Glomerular visceral epithelial cell (primary cell): ENCODE data around the gene IPO13.
A peak's percentile ranks its signal among the peaks of the same experiment; 100 is the strongest.

Experiments
- DNase-seq: peaks from one replicate; pipeline ENCODE4 v3.0.0-alpha.2; 2016; ENCODE audit errors: extremely low spot score

IPO13 gene

DNA sequence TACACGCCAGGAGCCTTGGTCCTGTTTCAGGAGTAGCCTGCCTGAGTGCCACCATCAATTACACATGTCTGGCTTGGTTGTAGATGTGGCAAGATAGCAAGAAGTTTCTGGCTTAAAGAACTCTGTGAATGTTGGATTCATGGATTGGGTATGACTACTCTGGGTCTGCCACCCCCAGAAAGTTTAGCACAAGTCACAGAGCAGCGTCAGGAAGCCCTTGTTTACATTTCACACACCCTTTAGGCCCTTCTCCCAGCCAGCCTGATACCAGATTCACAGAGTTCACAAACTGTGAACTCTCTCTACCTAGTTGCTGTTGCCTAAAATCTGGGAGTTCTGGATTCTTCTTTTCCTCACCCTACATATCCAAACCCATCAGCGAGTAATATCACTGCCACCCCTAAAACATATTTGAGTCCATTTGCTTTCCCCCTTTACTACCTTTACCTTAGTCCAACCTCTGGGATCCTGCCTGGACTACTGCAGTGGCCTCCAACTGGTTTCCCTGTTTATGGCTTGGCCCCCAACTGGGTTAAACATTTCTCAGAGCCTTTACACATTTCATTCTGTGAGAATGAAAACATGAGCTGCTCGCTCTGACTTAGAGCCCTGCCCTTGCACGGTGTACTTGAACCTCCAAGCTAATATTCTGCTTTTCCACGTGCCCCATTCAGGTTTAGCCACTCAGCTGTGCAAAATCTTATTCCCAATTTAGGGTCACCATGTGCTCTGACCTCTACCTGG, 40.6 kb downstream of the IPO13 start:
- no peak for DNase-seq

DNA sequence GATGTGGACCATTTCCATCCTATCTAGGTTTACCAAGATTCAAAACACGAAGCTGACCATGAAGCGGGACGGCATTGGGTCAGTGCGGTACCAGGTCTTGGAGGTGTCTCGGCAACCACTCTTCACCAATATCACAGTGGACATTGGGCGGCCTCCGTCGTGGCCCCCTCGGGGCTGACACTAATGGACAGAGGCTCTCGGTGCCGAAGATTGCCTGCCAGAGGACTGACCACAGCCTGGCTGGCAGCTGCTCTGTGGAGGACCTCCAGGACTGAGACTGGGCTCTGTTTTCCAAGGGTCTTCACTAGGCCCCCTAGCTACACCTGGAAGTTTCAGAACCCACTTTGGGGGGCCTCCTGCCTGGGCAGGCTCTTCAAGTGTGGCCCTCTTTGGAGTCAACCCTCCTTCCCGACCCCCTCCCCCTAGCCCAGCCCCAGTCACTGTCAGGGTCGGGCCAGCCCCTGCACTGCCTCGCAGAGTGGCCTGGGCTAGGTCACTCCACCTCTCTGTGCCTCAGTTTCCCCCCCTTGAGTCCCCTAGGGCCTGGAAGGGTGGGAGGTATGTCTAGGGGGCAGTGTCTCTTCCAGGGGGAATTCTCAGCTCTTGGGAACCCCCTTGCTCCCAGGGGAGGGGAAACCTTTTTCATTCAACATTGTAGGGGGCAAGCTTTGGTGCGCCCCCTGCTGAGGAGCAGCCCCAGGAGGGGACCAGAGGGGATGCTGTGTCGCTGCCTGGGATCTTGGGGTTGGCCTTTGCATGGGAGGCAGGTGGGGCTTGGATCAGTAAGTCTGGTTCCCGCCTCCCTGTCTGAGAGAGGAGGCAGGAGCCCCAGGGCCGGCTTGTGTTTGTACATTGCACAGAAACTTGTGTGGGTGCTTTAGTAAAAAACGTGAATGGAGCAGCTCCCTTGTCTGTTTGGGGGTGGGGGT, 43.8 kb downstream of the IPO13 start:
- no peak for DNase-seq

DNA sequence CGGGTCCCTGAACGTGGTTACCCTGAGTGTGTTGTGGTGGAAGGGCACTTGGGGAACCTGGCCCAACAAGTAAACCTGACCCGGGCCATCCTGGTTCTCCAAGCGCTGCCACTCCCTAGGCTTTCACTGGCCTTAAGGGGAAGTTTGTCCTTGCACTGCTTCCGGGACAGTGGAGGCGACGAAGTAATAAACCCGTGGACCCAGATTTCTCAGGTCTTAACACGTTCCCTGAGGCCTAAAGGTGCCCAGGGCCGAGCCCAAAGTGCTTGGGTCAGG, 44.4 kb downstream of the IPO13 start:
- DNase-seq = no peak

GRCh38 chr1:43991476-43992231, 44.9 kb downstream of the IPO13 start, which contains the start of gene CCDC24:
Gene CCDC24, plus strand, starts transcription at chr1:43991599. Its CDS starts 280 bp downstream, at chr1:43991879.
- peak; percentile 89 for DNase-seq

DNA sequence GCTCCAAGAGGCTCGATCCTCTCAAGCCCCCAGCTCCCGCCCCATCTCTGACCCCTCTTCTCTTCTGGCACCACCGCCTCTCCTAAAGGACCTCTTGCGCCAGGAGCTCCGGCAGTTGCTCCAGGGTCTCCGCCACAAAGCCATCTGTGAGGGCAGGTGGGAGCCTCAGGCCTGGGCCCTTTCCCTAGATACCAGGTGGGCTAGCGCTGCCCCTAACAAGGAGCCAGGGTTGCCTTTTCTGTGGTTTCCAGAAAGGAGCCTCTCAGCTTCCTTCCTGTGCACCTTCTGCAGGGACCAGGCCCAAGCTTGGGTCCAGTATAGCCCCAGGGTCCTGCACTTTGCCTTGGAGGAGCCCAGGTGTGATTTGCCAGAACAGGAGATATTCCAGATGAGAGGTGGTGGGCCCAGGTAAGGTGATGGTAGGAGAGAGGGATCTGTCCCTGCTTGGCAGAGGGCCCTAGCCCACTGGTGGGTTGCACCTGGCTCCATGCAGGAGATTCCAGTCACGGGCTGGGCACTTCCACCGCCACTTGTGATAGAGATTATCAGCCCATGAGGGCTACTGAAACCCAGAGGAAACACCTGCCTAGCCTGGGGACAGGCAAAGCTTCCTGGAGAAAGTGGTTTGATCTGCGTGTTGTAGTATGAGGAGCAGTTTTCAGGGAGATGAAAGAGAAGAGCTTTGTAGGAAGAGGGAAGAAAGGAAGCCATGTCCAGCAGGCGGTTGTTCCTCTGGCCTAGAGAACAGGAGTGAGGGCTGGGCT, 45.7 kb downstream of the IPO13 start:
- no peak for DNase-seq

GRCh38 chr1:43993206-43993914, 46.6 kb downstream of the IPO13 start:
- DNase-seq = no peak

- DNase-seq = no peak
Measured at GRCh38 chr1:43994071-43994470, 47.3 kb downstream of the IPO13 start.

DNA sequence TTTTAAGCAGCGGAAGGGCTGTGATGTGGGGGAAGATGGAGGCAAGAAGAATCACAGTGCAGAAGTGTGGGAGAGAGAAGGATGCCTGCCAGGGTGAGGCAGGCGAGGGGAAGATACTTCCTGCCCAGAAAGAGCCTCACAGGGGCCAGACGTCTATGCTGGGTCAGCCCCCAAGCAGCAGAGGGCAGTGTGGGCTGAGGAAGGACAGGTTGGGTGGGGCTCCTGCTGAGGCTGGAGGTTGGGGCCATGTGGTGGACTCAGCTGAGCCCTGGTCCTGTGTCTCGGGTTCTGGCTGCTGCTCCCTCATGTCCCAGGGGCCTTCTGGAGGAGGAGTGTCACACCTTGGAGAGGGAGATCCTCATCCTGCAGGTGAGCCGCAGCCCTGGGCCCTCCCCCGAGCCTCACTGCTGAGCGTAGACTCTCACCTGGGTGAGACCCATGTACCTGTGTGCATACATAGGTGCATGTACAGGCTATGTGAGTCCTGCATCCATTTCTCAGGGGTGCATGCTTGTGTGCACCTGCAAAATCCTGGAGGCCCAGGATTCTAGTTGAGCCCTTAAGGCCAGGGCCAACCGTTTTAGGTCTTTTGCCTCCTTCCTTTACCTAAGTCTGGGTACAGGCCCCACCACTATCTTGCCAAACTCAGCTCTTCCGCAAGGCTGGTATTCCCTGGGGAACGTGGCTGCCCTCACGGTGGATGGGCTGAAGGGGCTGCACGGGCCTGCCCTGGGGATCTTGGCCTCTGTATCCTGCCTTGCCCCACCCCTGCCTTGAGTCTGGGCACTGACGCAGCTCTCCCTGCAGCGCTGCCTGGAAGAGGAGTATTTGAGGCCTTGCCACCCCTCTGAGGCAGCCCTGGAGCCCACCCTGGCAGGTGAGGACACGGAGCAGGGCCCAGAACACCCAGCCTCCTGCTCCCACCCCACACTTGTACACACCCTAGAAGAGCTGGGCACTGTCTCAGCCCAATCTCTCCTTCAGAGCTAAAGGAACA, 48.3 kb downstream of the IPO13 start:
- DNase-seq = no peak

DNA sequence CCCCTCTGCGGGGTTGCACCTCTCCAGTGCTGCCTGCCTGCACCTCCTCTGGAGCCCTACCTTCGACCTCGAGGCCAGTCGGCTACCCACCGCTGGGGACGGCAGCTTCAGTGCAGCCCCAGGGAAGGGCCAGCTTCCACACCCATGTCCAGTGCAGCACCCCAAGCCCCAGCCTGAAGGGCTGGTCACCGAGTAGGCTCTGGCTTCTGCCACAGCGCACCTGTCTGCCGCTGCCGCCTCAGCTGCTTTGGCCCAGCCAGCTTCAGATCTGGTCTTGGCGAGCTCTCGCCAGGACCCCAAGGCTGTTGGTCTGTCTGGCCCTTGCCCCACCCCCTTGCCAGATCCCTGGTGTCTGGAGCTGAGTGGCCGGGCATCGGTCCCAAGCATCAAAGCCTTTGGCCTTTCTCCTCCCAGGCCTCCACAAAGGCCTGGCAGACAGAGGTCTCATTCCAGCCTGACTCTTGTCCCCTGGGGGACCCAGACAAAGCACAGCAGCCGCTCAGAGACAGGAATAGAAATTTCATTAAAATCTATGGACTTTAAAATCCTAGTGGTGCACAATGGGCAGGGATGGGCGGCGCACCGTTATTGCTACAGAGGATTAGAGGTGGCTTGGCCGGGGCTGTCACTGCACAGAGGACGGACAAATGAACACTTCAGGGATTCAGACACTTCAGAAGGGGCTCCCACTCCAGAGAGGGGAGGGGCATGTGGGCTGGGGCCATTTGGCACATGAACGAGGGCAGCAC, 49.4 kb downstream of the IPO13 start:
- no peak for DNase-seq

- DNase-seq = no peak
Measured at GRCh38 chr1:43996733-43997115, 50.0 kb downstream of the IPO13 start.

GRCh38 chr1:43997295-43997999, 50.7 kb downstream of the IPO13 start:
- DNase-seq = no peak

DNA sequence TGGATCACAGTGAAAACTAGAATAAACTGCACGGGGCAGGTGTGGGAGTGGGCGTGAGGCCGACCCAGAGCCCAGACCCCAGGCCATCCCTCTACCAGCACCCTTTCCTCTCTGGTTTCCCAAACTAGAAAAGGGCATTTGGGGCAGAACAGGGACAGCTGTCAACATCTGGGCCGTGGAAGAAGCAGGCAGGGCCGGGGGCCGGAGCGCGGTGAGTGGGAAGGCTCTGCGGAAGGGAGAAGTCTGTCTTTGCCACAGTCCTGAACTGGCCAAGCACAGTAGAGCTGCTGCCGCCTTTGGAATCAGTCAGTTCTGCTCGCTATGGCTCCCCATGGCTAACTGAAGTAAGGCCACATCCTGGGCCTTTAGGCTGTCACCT, 51.2 kb downstream of the IPO13 start:
- DNase-seq = no peak

- no peak for DNase-seq
Measured at GRCh38 chr1:43999455-43999854, 52.7 kb downstream of the IPO13 start.

- DNase-seq = no peak
Measured at GRCh38 chr1:44000122-44000665, 53.4 kb downstream of the IPO13 start.

GRCh38 chr1:44002165-44002564, 55.4 kb downstream of the IPO13 start:
- DNase-seq = no peak

GRCh38 chr1:44002606-44003157, 55.9 kb downstream of the IPO13 start:
- no peak for DNase-seq

- no peak for DNase-seq
Measured at GRCh38 chr1:44008259-44008658, 61.5 kb downstream of the IPO13 start.

DNA sequence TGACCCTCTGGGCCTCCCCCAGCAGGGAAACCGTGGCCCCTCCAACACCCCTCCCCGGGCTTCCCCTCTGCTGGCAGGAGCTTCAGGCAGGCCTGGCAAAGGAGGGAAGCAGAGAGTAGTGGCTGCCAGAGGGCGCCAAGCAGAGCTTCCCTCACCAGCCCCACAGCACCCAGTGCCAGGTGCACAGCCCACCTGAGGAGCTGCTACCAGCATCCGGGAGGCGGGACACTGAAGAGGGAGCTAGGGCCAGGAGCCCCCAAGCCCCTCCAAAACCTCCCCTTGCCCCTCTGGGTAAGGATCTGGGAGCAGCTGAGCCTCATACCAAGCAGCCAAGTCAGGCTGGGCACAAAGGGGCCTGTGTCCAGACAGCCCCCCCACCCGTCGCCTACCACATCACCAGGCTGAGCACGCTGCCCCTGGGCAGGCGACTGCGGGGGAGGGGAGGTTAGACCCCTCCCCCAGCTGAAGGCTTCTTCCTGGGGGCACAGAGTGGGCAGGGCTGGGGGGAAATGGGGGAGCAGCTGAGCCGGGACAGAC, 64.3 kb downstream of the IPO13 start:
- DNase-seq = no peak
